ENCODE measurements around the gene DNMT3A.

DNMT3A gene

GRCh38 chr2:25372405-25373268 lies 30.9 kb upstream of the DNMT3A start:
- no peak for DNase-seq

- no peak for DNase-seq
These were observed 29.8 kb upstream of the DNMT3A start for GRCh38 chr2:25371253-25372241.

- DNase-seq: no peak
These were observed 28.2 kb upstream of the DNMT3A start for GRCh38 chr2:25369876-25370275.

GRCh38 chr2:25369439-25369838 lies 27.7 kb upstream of the DNMT3A start:
- DNase-seq: no peak

GRCh38 chr2:25368660-25369059 lies 26.9 kb upstream of the DNMT3A start:
- DNase-seq: no peak

- no peak for DNase-seq
These were observed 25.6 kb upstream of the DNMT3A start for GRCh38 chr2:25367296-25367695.

- DNase-seq: no peak
These were observed 24.9 kb upstream of the DNMT3A start for GRCh38 chr2:25366629-25367028.

- DNase-seq: no peak
These were observed 23.5 kb upstream of the DNMT3A start for GRCh38 chr2:25365241-25365640.

- no peak for DNase-seq
These were observed 22.0 kb upstream of the DNMT3A start for GRCh38 chr2:25363733-25364132.

- DNase-seq: peak; percentile 66
These were observed 20.9 kb upstream of the DNMT3A start for GRCh38 chr2:25362434-25363145.

- peak; percentile 94 for DNase-seq
These were observed 20.3 kb upstream of the DNMT3A start for GRCh38 chr2:25362049-25362433.

- no peak for DNase-seq
These were observed 19.7 kb upstream of the DNMT3A start for GRCh38 chr2:25361261-25362048.

GRCh38 chr2:25358836-25359235 lies 17.1 kb upstream of the DNMT3A start:
- no peak for DNase-seq

GRCh38 chr2:25358249-25358815 lies 16.6 kb upstream of the DNMT3A start:
- DNase-seq: no peak

GRCh38 chr2:25356088-25356487 lies 14.4 kb upstream of the DNMT3A start:
- DNase-seq: no peak

GRCh38 chr2:25355270-25355669 lies 13.5 kb upstream of the DNMT3A start:
- no peak for DNase-seq

GRCh38 chr2:25354116-25354515 lies 12.4 kb upstream of the DNMT3A start:
- DNase-seq: no peak

GRCh38 chr2:25349397-25349796 lies 7.7 kb upstream of the DNMT3A start:
- no peak for DNase-seq

GRCh38 chr2:25347846-25348245 lies 6.1 kb upstream of the DNMT3A start:
- DNase-seq: no peak

- no peak for DNase-seq
These were observed 5.6 kb upstream of the DNMT3A start for GRCh38 chr2:25347205-25347815.

- DNase-seq: no peak
These were observed 1.6 kb upstream of the DNMT3A start for GRCh38 chr2:25343187-25343825.

Data from hematopoietic multipotent progenitor cell treated with erythropoietin and hydrocortisone succinate and interleukin-3 and kit ligand, for 8 days (in vitro differentiated cells).